GM06990 (cell line): ENCODE measurements around the gene USP22.

Experiments used
- DNase-seq: peaks from one replicate; pipeline ENCODE4 v3.0.0-alpha.2; 2011; ENCODE audit not compliant: insufficient read length; ENCODE audit errors: extremely low read depth
- H3K27me3 ChIP-seq: replicated peaks from 2 replicates; pipeline ENCODE4 v1.6.0; 2011; ENCODE audit warnings: low read length; ENCODE audit not compliant: control insufficient read depth, insufficient read depth
- H3K36me3 ChIP-seq: 2 replicates; pipeline ENCODE4 v1.5.1; 2011; ENCODE audit warnings: low read length; ENCODE audit not compliant: control insufficient read depth, insufficient read depth
- H3K4me3 ChIP-seq: replicated peaks from 2 replicates; pipeline ENCODE4 v1.5.1; 2011; ENCODE audit warnings: low read depth, mild to moderate bottlenecking, control low read depth, low read length
- TF ChIP-seq, protein P1 (sequence below): IDR thresholded peaks from 2 replicates; pipeline ENCODE4 v1.5.1; 2011; ENCODE audit warnings: low read length, control low read depth, mild to moderate bottlenecking, inconsistent platforms; ENCODE audit not compliant: insufficient read depth, poor library complexity, severe bottlenecking

USP22 gene

DNA sequence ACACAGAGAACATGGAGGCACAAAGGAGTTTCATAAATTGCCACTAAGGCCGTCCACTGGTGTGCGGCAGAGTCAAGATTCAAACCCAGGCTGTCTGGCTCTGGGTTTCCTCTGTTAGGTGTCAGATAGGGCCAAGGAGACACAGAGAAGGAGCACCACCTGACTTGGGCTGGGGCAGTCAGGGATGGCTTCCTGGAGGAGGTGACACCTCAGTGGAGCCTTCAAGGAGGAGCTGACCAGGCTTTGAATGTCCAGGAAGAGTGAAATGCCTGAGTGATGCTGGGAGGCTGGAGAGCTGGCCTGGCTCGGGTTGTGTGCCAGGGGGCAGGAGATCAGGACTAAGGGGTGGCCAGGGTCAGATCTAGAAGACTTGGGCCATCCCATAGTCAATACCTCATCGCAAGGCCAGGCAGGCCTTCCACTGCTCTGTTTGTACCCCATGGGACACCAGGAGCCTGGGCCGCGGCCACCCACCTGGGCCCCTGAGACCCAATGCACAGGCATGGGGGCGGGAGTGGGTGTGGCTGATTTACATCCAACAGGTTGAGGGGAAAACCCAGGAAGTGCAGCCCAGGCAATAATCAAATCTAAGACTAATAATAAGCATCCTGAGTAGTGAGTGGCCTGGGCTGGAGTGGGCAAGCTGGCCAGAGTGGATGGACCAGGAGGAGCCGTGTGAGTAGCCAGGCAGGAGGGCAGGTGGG is 73.7 kb downstream of the USP22 start:
- Histone ChIP-seq H3K4me3 (no peak overlapping the region), H3K36me3 (no peaks in the 10 kb centered on the region), H3K27me3 (no peaks in the 10 kb centered on the region)
- no peak for DNase-seq
- TF ChIP-seq, protein P1, sequence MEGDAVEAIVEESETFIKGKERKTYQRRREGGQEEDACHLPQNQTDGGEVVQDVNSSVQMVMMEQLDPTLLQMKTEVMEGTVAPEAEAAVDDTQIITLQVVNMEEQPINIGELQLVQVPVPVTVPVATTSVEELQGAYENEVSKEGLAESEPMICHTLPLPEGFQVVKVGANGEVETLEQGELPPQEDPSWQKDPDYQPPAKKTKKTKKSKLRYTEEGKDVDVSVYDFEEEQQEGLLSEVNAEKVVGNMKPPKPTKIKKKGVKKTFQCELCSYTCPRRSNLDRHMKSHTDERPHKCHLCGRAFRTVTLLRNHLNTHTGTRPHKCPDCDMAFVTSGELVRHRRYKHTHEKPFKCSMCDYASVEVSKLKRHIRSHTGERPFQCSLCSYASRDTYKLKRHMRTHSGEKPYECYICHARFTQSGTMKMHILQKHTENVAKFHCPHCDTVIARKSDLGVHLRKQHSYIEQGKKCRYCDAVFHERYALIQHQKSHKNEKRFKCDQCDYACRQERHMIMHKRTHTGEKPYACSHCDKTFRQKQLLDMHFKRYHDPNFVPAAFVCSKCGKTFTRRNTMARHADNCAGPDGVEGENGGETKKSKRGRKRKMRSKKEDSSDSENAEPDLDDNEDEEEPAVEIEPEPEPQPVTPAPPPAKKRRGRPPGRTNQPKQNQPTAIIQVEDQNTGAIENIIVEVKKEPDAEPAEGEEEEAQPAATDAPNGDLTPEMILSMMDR, result no peak

DNA sequence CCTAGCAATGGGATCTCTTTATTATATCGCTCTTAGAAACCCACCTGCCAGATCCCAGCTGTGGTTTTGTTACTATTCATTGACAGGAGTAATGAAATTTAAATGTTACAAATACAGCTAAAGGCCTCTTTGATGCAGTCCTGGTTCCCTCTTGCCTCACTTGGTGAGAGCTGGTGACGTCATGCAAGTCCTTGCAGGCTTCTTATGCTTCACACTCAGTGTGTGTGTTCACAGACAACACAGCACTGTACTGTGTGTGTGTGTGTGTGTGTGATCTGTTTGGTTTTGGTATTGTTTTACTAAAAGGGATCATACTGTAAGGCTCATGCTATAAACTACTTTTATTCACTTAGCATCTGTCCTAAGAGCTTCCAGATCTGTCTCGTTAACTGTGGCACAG is 75.0 kb downstream of the USP22 start:
- H3K4me3 ChIP-seq, result no peak overlapping the region
- H3K27me3 ChIP-seq, result no peaks in the 10 kb centered on the region
- TF ChIP-seq, protein P1, result no peak
- no peaks in the 10 kb centered on the region for H3K36me3 ChIP-seq
- no peak for DNase-seq

DNA sequence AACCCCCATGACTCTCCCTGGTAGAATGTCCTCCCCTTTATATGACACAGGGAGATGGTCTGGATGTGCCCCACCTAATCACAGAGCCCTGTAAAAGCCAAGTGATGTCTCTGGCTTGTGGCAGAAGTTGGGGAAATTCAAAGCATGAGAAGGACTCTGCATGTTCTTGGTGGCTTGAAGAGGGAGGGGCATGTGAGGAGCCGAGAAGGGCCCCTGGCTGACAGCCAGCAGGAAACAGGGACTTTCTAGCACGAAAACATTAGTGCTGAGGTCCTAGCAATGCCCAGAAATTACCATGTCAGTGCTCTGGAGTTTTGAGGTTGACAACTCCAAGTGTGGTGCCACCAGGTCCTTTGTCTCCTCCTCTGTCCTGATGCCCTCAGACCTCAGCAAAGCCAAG is 75.9 kb downstream of the USP22 start:
- TF ChIP-seq, protein P1, result no peak
- no peak for DNase-seq
- no peak overlapping the region for H3K4me3 ChIP-seq
- H3K36me3 ChIP-seq, result no peaks in the 10 kb centered on the region
- H3K27me3 ChIP-seq, result no peaks in the 10 kb centered on the region

DNA sequence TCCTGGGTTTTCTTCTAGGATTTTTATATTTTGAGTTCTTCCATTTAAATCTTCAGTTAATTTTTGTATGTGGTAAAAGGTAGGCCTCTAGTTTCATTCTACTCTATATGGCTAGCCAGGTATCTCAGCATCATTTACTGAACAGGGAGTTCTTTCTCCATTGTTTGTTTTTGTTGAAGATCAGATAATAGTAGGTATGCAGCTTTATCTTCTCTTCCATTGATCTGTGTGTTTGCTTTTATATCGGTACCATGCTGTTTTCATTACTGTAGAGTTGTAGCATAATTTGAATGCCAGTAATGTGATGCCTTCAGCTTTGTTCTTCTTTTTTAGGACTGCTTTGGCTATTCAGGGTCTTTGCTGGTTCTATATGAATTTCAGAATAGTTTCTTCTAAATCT is 77.3 kb downstream of the USP22 start:
- Histone ChIP-seq H3K27me3 (no peaks in the 10 kb centered on the region), H3K4me3 (no peak overlapping the region), H3K36me3 (no peaks in the 10 kb centered on the region)
- no peak for DNase-seq
- TF ChIP-seq, protein P1, result no peak

DNA sequence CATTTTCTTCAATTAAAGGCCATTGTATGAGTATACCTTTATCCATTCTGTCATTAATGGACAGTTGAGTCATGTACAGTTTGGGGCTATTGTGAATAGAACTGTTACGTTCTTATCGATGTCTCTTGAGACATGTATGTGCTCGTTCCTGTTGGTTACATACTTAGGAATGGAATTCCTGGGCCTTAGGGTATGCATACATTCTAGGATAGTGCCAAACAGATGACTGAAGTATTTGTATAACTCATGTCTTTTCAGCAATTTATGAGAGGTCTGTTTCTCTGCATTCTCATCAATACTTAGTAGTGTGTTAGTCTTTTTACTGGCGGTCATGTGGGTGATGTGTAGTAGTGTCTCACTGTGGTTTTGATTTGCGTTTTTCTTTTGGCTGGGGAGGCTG is 81.2 kb downstream of the USP22 start:
- H3K4me3 ChIP-seq, result no peak overlapping the region
- H3K27me3 ChIP-seq, result no peaks in the 10 kb centered on the region; the same call in none of the 2 replicates
- TF ChIP-seq, protein P1, result no peak
- no peak for DNase-seq
- H3K36me3 ChIP-seq, result no peaks in the 10 kb centered on the region

DNA sequence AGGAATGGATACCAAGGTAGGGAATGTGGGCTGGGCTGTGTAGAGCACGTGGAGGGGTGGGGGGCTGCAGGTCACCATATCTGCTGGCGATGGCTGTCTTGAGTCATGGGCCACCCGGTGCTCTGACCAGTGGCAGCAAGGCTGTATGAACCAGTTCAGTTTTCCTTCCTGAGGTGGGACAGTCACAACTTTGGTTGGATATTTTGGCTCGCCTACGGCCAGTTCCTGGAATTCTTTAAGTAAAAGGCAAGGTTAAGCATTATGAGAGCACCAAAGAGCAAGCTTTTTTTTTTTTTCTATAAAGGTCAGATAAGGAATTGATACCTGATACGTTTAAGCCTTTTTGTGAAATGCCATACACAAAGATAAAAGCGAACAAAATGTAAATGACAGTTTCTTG is 81.9 kb downstream of the USP22 start:
- no peak for DNase-seq
- no peak overlapping the region for H3K4me3 ChIP-seq
- no peaks in the 10 kb centered on the region for H3K36me3 ChIP-seq
- no peaks in the 10 kb centered on the region; the same call in none of the 2 replicates for H3K27me3 ChIP-seq
- TF ChIP-seq, protein P1, result no peak
